GM10248 (cell line): ENCODE measurements around the gene MEIS3.

Source experiments
- CTCF ChIA-PET: fragments of 300-600 bp; sonication (Branson Sonifier 250); formaldehyde crosslinking; extraction: SDS; loops from one replicate; lab custom pipeline; 2021; ENCODE audit warnings: antibody characterized with exemption; lab: Yijun Ruan, JAX
- POLR2A ChIA-PET: fragments of 350-650 bp; sonication (Branson Sonifier 250); formaldehyde crosslinking; extraction: SDS; loops from one replicate; lab custom pipeline; 2020; ENCODE audit warnings: antibody characterized with exemption; lab: Yijun Ruan, JAX
- DNase-seq: peaks from one replicate; pipeline ENCODE4 v3.0.0; 2012; ENCODE audit errors: extremely low spot score
- CTCF ChIP-seq: IDR thresholded peaks from 2 replicates; pipeline ENCODE4 v1.5.1; 2012; ENCODE audit warnings: mild to moderate bottlenecking, low read depth; ENCODE audit errors: extremely low read depth, missing control alignments, control extremely low read depth

Gene MEIS3

DNA sequence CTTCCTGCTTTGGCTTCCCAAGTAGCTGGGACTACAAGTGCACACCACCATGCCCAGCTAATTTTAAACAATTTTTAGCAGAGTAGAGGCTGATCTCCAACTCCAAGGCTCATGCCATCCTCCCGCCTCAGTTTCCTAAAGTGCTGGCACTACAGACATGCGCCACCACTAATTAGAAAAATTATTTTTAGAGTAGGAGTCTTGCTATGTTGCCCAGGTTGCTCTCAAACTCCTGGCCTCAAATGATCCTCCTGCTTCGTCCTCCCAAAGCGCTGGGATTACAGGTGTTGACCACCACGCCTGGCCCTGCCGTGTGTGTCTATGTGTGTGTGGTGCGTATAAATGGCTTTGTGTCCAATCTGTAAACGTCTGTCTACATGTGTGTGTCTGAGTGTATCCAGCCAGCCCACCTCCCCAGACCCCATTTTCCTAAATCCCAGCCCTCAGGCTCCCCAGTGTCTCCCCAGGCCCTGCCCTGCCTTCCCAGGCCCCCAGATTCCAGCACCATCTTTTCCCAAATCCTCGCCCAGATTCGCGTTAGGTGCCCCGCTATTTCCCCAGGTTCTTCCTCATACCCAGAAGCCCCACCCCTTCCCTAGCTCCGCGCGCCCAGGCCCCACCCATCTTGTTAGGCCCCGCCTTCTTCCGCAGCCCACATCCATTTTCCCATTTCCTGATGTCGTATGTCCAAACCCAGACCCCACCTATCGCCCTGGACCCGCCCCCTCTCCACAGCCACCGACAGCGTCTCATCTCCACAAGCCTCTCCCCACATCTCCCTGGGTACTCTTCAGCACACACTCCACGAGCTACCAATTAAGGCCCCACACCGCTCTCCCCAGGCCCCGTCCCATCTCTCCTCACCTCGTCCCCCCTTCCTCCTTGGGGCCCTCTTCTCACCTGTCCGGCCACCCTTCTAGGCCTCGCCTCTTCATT lies 27.5 kb upstream of the MEIS3 start:
- no peak for DNase-seq
- TF ChIP-seq CTCF = no peak
- POLR2A ChIA-PET = interaction anchor here (0.6 kb wide), 1 partner anchor 141 kb away, joined by 8 read pairs; no protein-coding TSS in a partner anchor
- CTCF ChIA-PET = interaction anchor here (0.9 to 1.9 kb wide), 4 partner anchors 9 to 14 kb away, joined by 3 to 10 read pairs (median 5); no protein-coding TSS in a partner anchor

GRCh38 chr19:47445937-47446402 lies 26.6 kb upstream of the MEIS3 start:
- no peak for DNase-seq
- no peak for TF ChIP-seq CTCF
- ChIA-PET CTCF (interaction anchor here (0.9 to 2.1 kb wide), 4 partner anchors 10 to 38 kb away, joined by 3 to 10 read pairs (median 4); partner anchors contain the start of gene KPTN), POLR2A (no interaction called here)

- ChIA-PET CTCF (interaction anchor here (0.9 to 2.1 kb wide), 3 partner anchors 9 to 39 kb away, joined by 4 to 10 read pairs (median 4); partner anchors contain the start of gene KPTN), POLR2A (no interaction called here)
- DNase-seq = no peak
- no peak for TF ChIP-seq CTCF
Observed at GRCh38 chr19:47445527-47445926, 26.2 kb upstream of the MEIS3 start.

- ChIA-PET CTCF (interaction anchor here (2.1 kb wide), 1 partner anchor 10 kb away, joined by 4 read pairs; no protein-coding TSS in a partner anchor), POLR2A (no interaction called here)
- TF ChIP-seq CTCF = no peak
- DNase-seq = no peak
Observed at GRCh38 chr19:47444388-47444821, 25.1 kb upstream of the MEIS3 start.

DNA sequence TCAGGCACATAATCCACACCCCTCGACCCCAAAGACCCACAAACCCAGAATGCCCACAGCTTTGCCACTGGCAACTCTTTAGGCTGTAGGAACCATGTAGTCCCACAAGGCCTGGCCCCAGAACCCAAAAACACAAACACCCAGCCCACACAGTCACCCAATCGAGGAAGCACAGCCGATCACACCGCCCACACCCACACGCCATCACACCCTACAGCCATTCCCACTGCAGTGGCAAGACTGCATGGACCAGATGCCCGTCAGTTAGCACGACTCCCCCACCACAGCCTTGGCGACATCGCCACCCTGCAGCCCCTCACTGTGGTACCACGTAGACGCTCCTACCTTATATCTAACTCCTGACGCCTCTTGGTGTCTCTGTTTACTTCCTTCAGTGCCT lies 24.0 kb upstream of the MEIS3 start:
- CTCF ChIA-PET = interaction anchor here (0.6 to 13.1 kb wide), 2 partner anchors 56 to 260 kb away, joined by 3 to 288 read pairs; no protein-coding TSS in a partner anchor

More for the DNA sequence above, 24.0 kb upstream of the MEIS3 start:
- no peak for TF ChIP-seq CTCF
- DNase-seq = no peak
- POLR2A ChIA-PET = no interaction called here
